Mammary epithelial cell (primary cell): ENCODE measurements around the gene MARCHF6.

Experiments used
- CTCF ChIP-seq, 2 donors: IDR thresholded peaks in 1 of 2; conservative IDR thresholded peaks in 1 of 2; 2 replicates each; pipeline ENCODE4 v1.5.1; 2011 to 2012; ENCODE audit warnings: inconsistent platforms in 2 of 2, low read length in 2 of 2, mild to moderate bottlenecking in 2 of 2, control low read depth in 1 of 2, low read depth in 1 of 2; ENCODE audit not compliant: insufficient read depth in 1 of 2; ENCODE audit errors: extremely low read depth in 1 of 2
- EZH2 ChIP-seq: IDR thresholded peaks from 2 replicates; pipeline ENCODE4 v1.6.1; 2012; ENCODE audit warnings: low read length, inconsistent platforms, borderline replicate concordance

- no peak for TF ChIP-seq CTCF (conservative IDR thresholded peaks at IDR 0.05 in 1 of 2, IDR thresholded peaks at IDR 0.05 in 1 of 2; ENCODE audit: extremely low read depth in 1 of 2, insufficient read depth in 1 of 2, low read depth in 1 of 2, low read length in 2 of 2)
- TF ChIP-seq EZH2, result no peak
These were observed 5.2 kb upstream of the MARCHF6 start for GRCh38 chr5:10348258-10348657.
